Neural cell (in vitro differentiated cells): Measurements from ENCODE around the gene RAB9A. TPM values are rescaled to one million over a fixed set of nuclear protein-coding genes. Genes with fewer than 3 reads are reported as not detected.

ENCODE experiments used
- H2AFZ ChIP-seq: fragments of 200-600, 300-800 bp; sonication (generic), shearing (Covaris generic); 2 replicates; pipeline ENCODE4 v1.6.0; 2014; ENCODE audit warnings: low read depth, mild to moderate bottlenecking, antibody characterized with exemption, low read length, moderate library complexity
- H3F3A ChIP-seq: fragments of 200-600 bp; shearing (Covaris generic); 2 replicates; pipeline ENCODE4 v1.6.1; 2016; ENCODE audit warnings: mild to moderate bottlenecking, moderate library complexity, mixed read lengths, antibody characterized with exemption, low read length; ENCODE audit not compliant: insufficient read depth, poor library complexity, severe bottlenecking
- H3K27ac ChIP-seq: fragments of 200-600, 300-800 bp; sonication (generic), shearing (Covaris generic); 2 replicates; pipeline ENCODE4 v1.5.1; 2014; ENCODE audit warnings: mild to moderate bottlenecking, low read length, moderate library complexity
- H3K27me3 ChIP-seq: fragments of 300-800, 200-600 bp; sonication (generic), shearing (Covaris generic); 2 replicates; pipeline ENCODE4 v1.6.0; 2014; ENCODE audit warnings: mild to moderate bottlenecking, low read depth, low read length, moderate library complexity; ENCODE audit not compliant: insufficient read depth
- H3K36me3 ChIP-seq: fragments of 300-800, 200-600 bp; sonication (generic), shearing (Covaris generic); 2 replicates; pipeline ENCODE4 v1.5.1; 2014; ENCODE audit warnings: mild to moderate bottlenecking, antibody characterized with exemption, low read length, moderate library complexity; ENCODE audit not compliant: insufficient read depth
- H3K4me2 ChIP-seq: fragments of 300-800, 200-600 bp; sonication (generic), shearing (Covaris generic); 2 replicates; pipeline ENCODE4 v1.6.0; 2014; ENCODE audit warnings: mild to moderate bottlenecking, low read length
- H3K4me3 ChIP-seq: fragments of 300-800, 200-600 bp; sonication (generic), shearing (Covaris generic); 2 replicates; pipeline ENCODE4 v1.5.1; 2014; ENCODE audit warnings: mild to moderate bottlenecking, low read length, moderate library complexity
- H3K79me2 ChIP-seq: fragments of 200-600 bp; shearing (Covaris generic); replicated peaks from 2 replicates; pipeline ENCODE4 v1.6.0; 2014; ENCODE audit warnings: mild to moderate bottlenecking, low read length, moderate library complexity; ENCODE audit not compliant: insufficient read depth
- H3K9ac ChIP-seq: fragments of 300-800, 200-600 bp; sonication (generic), shearing (Covaris generic); 2 replicates; pipeline ENCODE4 v1.6.1; 2016; ENCODE audit warnings: mild to moderate bottlenecking, low read length, mixed read lengths
- H3K9me2 ChIP-seq: fragments of 200-600 bp; shearing (Covaris generic); 2 replicates; pipeline ENCODE4 v1.6.1; 2016; ENCODE audit warnings: mild to moderate bottlenecking, low read length, mixed read lengths; ENCODE audit not compliant: insufficient read depth
- H3K9me3 ChIP-seq: fragments of 200-600, 300-800 bp; sonication (generic), shearing (Covaris generic); 2 replicates; pipeline ENCODE4 v1.6.1; 2016; ENCODE audit warnings: mild to moderate bottlenecking, mixed run types, low read length, moderate library complexity, mixed read lengths
- H4K20me1 ChIP-seq: fragments of 200-600 bp; shearing (Covaris generic); 2 replicates; pipeline ENCODE4 v1.6.1; 2016; ENCODE audit warnings: mild to moderate bottlenecking, mixed run types; ENCODE audit not compliant: insufficient read depth
- CTCF ChIP-seq: fragments of 450-650 bp; IDR thresholded peaks from 2 replicates; pipeline ENCODE4 v1.5.1; 2014; ENCODE audit warnings: antibody characterized with exemption, mild to moderate bottlenecking, moderate library complexity; ENCODE audit not compliant: poor library complexity, severe bottlenecking
- EP300 ChIP-seq: fragments of 450-650 bp; conservative IDR thresholded peaks from 2 replicates; pipeline ENCODE4 v1.6.1; 2014; ENCODE audit warnings: antibody characterized with exemption, mild to moderate bottlenecking, moderate library complexity; ENCODE audit not compliant: poor library complexity, severe bottlenecking
- EZH2 ChIP-seq: fragments of 200-600, 300-800 bp; shearing (Covaris generic), sonication (generic); IDR thresholded peaks from 2 replicates; pipeline ENCODE4 v1.6.1; 2014; ENCODE audit warnings: antibody characterized with exemption, low read length, borderline replicate concordance, mild to moderate bottlenecking; ENCODE audit not compliant: insufficient read depth, poor library complexity, severe bottlenecking
- MXI1 ChIP-seq: fragments of 450-650 bp; conservative IDR thresholded peaks from 2 replicates; pipeline ENCODE4 v1.6.1; 2014; ENCODE audit warnings: antibody characterized with exemption, mild to moderate bottlenecking; ENCODE audit not compliant: poor library complexity, severe bottlenecking
- POLR2AphosphoS5 ChIP-seq: IDR thresholded peaks from 2 replicates; pipeline ENCODE4 v1.6.1; 2012
- RAD21 ChIP-seq: fragments of 450-650 bp; conservative IDR thresholded peaks from 2 replicates; pipeline ENCODE4 v1.6.1; 2014; ENCODE audit warnings: antibody characterized with exemption, mild to moderate bottlenecking, moderate library complexity
- REST ChIP-seq: IDR thresholded peaks from 2 replicates; pipeline ENCODE4 v1.6.1; 2012; ENCODE audit warnings: borderline replicate concordance
- SMC3 ChIP-seq: fragments of 450-650 bp; conservative IDR thresholded peaks from 2 replicates; pipeline ENCODE4 v1.6.1; 2014; ENCODE audit warnings: antibody characterized with exemption, mild to moderate bottlenecking, moderate library complexity; ENCODE audit not compliant: poor library complexity
- TAF1 ChIP-seq: IDR thresholded peaks from 2 replicates; pipeline ENCODE4 v1.6.1; 2012; ENCODE audit warnings: low read depth
- polyA plus RNA-seq: library from polyadenylated mRNA; depleted of rRNA; stranded (reverse); fragments of >200 nt; gene quantifications from 2 replicates; pipeline ENCODE4 v1.2.3, GENCODE V29; 2014

The RAB9A gene
- polyA plus RNA-seq, 1 donor from 2014 or later: 26.9 TPM

- Histone ChIP-seq H3K27me3 (no peaks in the 10 kb centered on the region), H3K9me3 (no peaks in the 10 kb centered on the region), H3K79me2 (no peaks in the 10 kb centered on the region), H3K4me2 (no peak overlapping the region), H3K36me3 (no peaks in the 10 kb centered on the region), H2AFZ (no peak overlapping the region), H3F3A (no peaks in the 10 kb centered on the region), H3K4me3 (no peak overlapping the region), H3K27ac (no peak overlapping the region), H3K9me2 (no peaks in the 10 kb centered on the region), H3K9ac (no peak overlapping the region), H4K20me1 (no peaks in the 10 kb centered on the region)
- TF ChIP-seq CTCF: no peak
- no peak for TF ChIP-seq EZH2
- no peak for TF ChIP-seq MXI1
- no peak for TF ChIP-seq POLR2AphosphoS5
- TF ChIP-seq REST: no peak
- TF ChIP-seq SMC3: no peak
- TF ChIP-seq TAF1: no peak
- no peak for TF ChIP-seq EP300
- TF ChIP-seq RAD21: no peak
Measured at GRCh38 chrX:13700380-13700779, 11.5 kb downstream of the RAB9A start.

GRCh38 chrX:13702111-13702789, 13.3 kb downstream of the RAB9A start:
- Histone ChIP-seq H4K20me1 (no peaks in the 10 kb centered on the region), H3K36me3 (no peaks in the 10 kb centered on the region), H3K4me2 (no peak overlapping the region), H3K27ac (no peak overlapping the region), H3K27me3 (no peaks in the 10 kb centered on the region), H3K9me3 (no peaks in the 10 kb centered on the region), H3F3A (no peaks in the 10 kb centered on the region), H3K4me3 (no peak overlapping the region), H2AFZ (no peak overlapping the region), H3K79me2 (no peaks in the 10 kb centered on the region), H3K9ac (no peak overlapping the region), H3K9me2 (no peaks in the 10 kb centered on the region)
- TF ChIP-seq MXI1 (no peak), RAD21 (no peak), TAF1 (no peak), EP300 (no peak)
